ENCODE results near the gene OTOL1.
"Not testable (repeated sequence)": the region's sequence is repeated elsewhere in the genome, so short reads cannot be mapped to it uniquely, and the experiment has no call there.

OTOL1 gene

GRCh38 chr3:161496508-161496907 lies at the start of gene OTOL1:
Gene OTOL1 (plus strand): TSS chr3:161496808. CDS start chr3:161496808, 0 bp downstream.
- DNase-seq (ENCODE audit: low read depth in 2 of 2) = no peak

DNA sequence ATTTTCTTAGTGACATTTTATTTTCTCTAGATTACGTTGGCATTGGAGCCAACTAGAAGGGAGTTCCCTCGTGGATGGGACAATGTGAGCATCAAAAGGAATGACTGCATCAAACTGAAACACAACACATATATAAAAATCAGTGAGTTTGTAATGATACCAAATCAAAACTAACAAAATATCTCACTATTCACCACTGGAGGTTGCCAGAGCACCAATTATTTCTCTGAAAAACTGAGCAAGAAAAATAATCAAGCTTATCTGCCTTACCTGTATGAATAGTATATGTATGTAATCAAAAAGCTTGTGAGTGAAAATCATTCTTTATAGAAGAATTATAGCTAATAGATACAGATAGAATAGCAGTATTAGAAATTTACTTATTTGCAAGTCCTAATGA lies 46.8 kb upstream of the OTOL1 start:
- DNase-seq (ENCODE audit: low read depth in 2 of 2) = no peak

- DNase-seq (ENCODE audit: low read depth in 2 of 2) = no peak
Observed at GRCh38 chr3:161452179-161452578, 44.4 kb upstream of the OTOL1 start.

DNA sequence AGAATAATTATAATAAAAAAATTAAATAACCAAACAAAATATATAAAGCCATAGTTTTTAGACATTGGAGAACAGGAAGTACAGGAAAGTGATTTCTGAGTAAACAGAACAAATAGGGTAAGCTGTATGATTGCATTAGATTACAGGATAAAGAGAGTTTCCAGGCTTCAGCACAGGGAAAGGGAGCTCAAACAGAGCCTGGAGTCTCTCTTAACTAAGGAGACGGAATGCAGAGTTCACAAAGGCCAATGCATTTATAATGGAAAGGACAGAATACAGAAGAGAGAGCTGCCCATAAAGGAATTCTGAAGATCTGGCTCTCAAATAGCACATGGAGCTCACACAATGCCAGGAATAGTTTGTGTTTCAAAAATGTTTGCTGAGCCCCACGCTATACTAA lies 42.0 kb upstream of the OTOL1 start:
- no peak for DNase-seq (ENCODE audit: low read depth in 2 of 2)

DNA sequence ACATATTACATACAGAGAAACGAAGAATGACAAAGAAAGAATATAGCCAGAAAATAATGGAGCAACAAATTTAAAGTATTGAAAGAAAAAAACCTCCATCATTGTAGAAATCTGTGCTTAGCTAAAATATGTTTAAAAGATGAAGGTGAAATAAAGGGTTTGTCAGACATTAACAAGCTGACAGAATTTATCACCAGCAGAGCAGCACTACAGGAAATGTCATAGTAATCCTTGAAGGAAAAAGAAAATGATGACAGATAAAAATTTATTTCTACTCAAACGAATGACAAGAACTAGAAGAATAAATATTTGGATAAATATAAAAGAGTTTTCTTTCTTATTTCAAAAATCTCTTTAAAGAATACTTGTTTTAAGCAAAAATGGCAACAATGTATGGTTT lies 40.6 kb upstream of the OTOL1 start:
- DNase-seq (ENCODE audit: low read depth in 2 of 2) = no peak

GRCh38 chr3:161462138-161462537 lies 34.5 kb upstream of the OTOL1 start:
- DNase-seq (ENCODE audit: low read depth in 2 of 2) = no peak

GRCh38 chr3:161471211-161471610 lies 25.4 kb upstream of the OTOL1 start:
- no peak for DNase-seq (ENCODE audit: low read depth in 2 of 2)

GRCh38 chr3:161474139-161474538 lies 22.5 kb upstream of the OTOL1 start:
- no peak for DNase-seq (ENCODE audit: low read depth in 2 of 2)

GRCh38 chr3:161474741-161475140 lies 21.9 kb upstream of the OTOL1 start:
- DNase-seq (ENCODE audit: low read depth in 2 of 2) = no peak

- no peak for DNase-seq (ENCODE audit: low read depth in 2 of 2)
Observed at GRCh38 chr3:161475206-161475605, 21.4 kb upstream of the OTOL1 start.

DNA sequence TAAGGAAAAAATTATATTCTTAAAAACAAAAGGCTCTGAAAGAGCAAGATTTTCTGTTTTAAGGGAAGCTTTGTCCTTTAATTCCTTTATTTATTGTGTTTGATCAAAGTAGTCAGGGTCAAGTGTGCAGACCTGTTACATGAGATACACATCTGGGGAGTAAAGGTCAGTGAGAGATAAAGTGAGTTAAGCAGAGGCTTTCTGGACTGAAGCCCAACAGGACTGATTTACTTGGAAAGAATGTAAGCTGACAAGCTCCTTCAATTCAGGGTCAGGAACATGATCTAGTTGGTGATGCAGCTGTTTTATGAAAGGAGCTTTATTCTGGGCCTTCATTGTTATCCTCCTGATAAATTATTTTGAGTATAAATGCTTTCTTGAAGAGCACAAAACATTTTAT lies 20.7 kb upstream of the OTOL1 start:
- DNase-seq (ENCODE audit: low read depth in 2 of 2) = no peak

GRCh38 chr3:161484226-161484625 lies 12.4 kb upstream of the OTOL1 start:
- no peak for DNase-seq (ENCODE audit: low read depth in 2 of 2)

- not testable (repeated sequence) for DNase-seq (ENCODE audit: low read depth in 2 of 2)
Observed at GRCh38 chr3:161488284-161488683, 8.3 kb upstream of the OTOL1 start.

DNA sequence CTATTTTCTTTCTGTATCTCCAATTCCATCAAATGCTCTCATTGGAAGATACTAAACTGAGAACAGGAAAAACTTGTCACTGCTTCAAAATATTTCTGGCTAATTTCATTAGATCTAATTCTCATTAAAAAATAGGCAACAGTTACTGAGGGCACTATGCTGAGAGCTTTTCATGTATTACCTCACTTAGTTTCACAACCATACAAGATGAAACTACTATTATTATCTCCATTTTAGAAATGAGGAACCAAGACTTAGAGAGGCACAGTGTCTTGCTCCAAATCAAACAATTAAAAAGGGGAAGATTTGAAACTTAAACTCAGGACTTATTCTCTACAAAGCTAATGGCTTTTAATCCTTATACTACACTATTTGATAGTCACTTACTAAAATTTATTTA lies 7.2 kb upstream of the OTOL1 start:
- no peak for DNase-seq (ENCODE audit: low read depth in 2 of 2)

DNA sequence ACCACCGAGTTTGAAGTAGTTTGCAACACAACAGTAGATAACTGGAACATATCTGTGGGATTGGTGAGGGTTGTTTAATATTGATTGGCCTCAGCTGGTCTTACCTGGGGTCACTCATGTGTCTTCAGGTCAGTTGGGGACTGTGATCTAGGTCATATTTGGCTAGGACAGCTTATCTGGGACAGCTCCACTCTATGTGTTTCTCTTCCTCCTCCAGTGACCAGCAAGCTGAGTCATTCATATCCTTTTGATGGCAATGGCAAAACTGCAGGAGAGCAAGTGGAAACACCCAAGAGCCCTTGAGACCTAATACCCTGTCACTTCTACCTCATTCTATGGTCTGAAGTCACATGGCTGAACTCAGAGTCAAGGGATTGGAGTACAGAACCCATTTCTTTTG lies 5.8 kb upstream of the OTOL1 start:
- DNase-seq (ENCODE audit: low read depth in 2 of 2) = not testable (repeated sequence)

DNA sequence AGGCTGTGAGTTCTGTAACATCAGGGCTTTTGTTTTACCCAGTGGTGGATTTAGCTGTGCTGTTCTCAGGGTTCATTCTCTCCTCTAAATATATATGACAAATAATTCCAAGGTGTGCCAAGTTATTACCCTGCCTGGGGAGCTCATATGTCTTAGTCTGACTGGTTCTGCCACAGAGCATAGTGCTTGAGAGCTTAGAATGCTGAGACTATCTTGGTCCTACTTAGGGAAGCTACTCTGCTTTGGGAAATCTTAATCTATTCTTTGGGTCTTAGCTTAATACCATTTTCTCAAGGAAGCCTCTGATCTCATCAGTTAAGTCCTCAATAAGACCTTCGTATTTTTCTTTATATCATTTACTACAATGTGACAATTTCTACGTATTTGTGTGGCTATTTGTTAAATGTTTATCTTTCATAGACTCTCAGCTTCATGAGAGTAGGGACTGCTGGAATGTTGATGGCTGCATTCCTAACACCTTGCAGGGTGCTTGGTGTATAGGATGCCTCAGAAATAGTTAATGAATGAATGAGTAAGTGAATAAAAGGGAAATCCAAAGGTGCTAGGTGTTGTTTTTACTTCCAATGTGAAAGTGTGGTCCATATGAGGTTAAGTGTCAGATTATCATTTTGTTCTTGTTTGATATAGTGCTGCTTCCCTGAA lies 1.8 kb downstream of the OTOL1 start:
- DNase-seq (ENCODE audit: low read depth in 2 of 2) = no peak

DNA sequence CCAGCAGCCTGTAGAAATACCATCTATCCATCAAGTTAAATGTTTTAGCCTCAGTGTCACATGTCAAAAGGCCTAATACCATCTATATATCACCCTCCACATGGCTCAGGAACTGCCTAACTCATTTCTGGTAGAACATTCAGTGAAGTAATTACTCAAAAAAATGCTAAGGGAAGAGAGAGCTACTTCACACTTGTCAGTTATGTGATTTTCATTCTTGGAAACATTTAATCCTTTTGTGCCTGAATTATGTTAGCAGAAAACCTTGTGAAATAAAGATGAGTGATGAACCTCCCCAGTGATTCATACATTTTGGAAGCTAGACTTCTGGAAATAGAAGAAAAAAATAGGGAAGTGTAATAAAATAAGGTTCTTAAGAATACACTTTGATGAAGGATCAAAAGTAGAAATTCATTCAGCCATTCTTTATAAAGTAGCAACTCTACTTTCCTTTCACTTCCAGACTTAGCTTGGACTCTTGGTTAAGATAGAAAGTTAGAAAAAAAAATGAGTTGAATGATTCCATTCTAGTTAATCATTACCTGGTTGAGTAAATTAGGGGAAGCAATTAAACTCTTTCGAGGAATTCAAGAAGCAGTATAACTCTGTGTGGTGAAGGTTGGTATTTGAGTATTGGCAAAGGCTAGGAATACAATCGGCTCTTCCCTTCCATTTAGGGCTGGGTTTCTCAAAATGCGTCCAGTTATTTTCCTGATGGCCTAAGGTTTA lies 3.6 kb downstream of the OTOL1 start:
- no peak for DNase-seq (ENCODE audit: low read depth in 2 of 2)

DNA sequence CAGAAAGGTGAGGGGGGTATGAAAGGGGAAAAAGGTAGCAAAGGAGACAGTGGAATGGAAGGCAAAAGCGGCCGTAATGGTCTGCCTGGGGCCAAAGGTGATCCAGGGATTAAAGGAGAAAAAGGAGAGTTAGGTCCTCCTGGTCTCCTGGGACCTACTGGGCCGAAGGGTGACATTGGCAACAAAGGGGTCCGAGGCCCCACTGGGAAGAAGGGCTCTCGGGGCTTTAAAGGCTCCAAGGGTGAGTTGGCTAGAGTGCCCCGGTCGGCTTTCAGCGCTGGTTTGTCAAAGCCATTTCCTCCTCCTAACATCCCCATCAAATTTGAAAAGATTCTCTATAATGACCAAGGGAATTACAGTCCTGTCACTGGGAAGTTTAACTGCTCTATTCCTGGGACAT lies 6.7 kb downstream of the OTOL1 start:
- DNase-seq (ENCODE audit: low read depth in 2 of 2) = no peak

- DNase-seq (ENCODE audit: low read depth in 2 of 2) = no peak
Observed at GRCh38 chr3:161508852-161509477, 12.4 kb downstream of the OTOL1 start.

DNA sequence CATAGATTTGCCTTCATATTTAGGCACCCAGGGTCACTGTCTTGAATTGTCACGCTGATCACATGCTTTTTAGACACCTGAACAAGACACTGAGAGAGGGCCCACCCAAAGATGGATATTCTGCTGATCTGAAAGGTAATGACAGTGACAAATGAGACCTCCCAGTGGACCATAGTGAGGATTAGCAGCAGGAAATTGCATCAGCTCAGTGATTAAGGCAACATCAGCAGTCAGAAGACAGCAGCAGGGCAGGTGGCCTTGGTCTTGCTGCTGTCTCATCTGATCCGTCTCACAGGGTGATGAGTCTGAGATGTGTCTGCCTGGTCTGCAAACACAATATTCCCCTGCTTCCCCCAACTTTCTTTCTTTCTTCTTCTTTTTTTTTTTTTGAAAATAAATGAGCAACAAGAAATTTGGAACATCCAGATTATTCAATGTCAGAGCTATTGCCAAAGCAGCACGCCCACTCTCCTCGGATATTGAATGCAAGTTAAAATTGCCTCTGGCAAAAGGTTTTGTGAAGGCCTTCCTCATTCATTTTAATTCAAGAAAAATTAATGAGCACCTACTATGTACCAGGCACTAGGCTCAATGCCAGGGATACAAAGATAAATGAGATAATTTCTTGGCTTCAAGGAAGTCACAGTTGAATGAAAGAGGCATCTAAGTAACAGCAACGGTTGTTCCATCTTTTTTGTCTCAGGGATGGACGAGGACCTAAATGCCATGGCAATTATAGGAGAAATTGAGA lies 14.1 kb downstream of the OTOL1 start:
- DNase-seq (ENCODE audit: low read depth in 2 of 2) = no peak

- no peak for DNase-seq (ENCODE audit: low read depth in 2 of 2)
Observed at GRCh38 chr3:161523916-161524315, 27.3 kb downstream of the OTOL1 start.

GRCh38 chr3:161531930-161532329 lies 35.3 kb downstream of the OTOL1 start:
- DNase-seq (ENCODE audit: low read depth in 2 of 2) = no peak

Data from stimulated activated CD8-positive, alpha-beta memory T cell treated with anti-CD3 and anti-CD28 coated beads, Interleukin-7, amount 100 ng/mL, for 1 hour (primary cell).